BLaER1 (cell line): ENCODE measurements around the gene ARID3B.

Experiments used
- H3K27ac ChIP-seq: shearing (Covaris generic); formaldehyde crosslinking; 2 replicates; pipeline ENCODE4 v1.8.1; 2022
- H3K27me3 ChIP-seq: shearing (Covaris generic); formaldehyde crosslinking; 2 replicates; pipeline ENCODE4 v1.8.1; 2022
- H3K36me3 ChIP-seq: shearing (Covaris generic); formaldehyde crosslinking; 2 replicates; pipeline ENCODE4 v1.8.1; 2022
- H3K4me1 ChIP-seq: shearing (Covaris generic); formaldehyde crosslinking; 2 replicates; pipeline ENCODE4 v1.8.1; 2022
- H3K4me2 ChIP-seq: shearing (Covaris generic); formaldehyde crosslinking; 2 replicates; pipeline ENCODE4 v1.8.1; 2022
- H3K4me3 ChIP-seq: shearing (Covaris generic); formaldehyde crosslinking; 2 replicates; pipeline ENCODE4 v1.8.1; 2022
- H3K9ac ChIP-seq: shearing (Covaris generic); formaldehyde crosslinking; 2 replicates; pipeline ENCODE4 v1.8.1; 2022
- H3K9me3 ChIP-seq: shearing (Covaris generic); formaldehyde crosslinking; 2 replicates; pipeline ENCODE4 v1.8.1; 2022
- H4K20me1 ChIP-seq: shearing (Covaris generic); formaldehyde crosslinking; 2 replicates; pipeline ENCODE4 v1.8.1; 2022
- Cebpa-rat ChIP-seq: shearing (Covaris generic); IDR thresholded peaks from 2 replicates; pipeline ENCODE4 v1.8.1; 2022

The ARID3B gene

GRCh38 chr15:74545086-74545485, 4.1 kb downstream of the ARID3B start:
- Histone ChIP-seq H3K4me1 (peaks cover 54% of the 10 kb centered on the region), H3K27ac (no peak overlapping the region), H3K27me3 (peaks cover 17% of the 10 kb centered on the region; the same call in 1 of the 2 replicates), H3K4me3 (no peak overlapping the region), H4K20me1 (peaks cover 77% of the 10 kb centered on the region), H3K9ac (no peak overlapping the region), H3K9me3 (no peaks in the 10 kb centered on the region), H3K4me2 (peak overlapping the region; percentile 90; the same call in 1 of the 2 replicates), H3K36me3 (peaks cover 29% of the 10 kb centered on the region)
- TF ChIP-seq Cebpa-rat = no peak

- no peaks in the 10 kb centered on the region for H3K9me3 ChIP-seq
- H3K27ac ChIP-seq = no peak overlapping the region
- H3K4me2 ChIP-seq = peak overlapping the region; percentile 90
- peaks cover 17% of the 10 kb centered on the region; the same call in 1 of the 2 replicates for H3K27me3 ChIP-seq
- TF ChIP-seq Cebpa-rat = no peak
- H3K36me3 ChIP-seq = peaks cover 37% of the 10 kb centered on the region
- H3K9ac ChIP-seq = no peak overlapping the region
- peaks cover 77% of the 10 kb centered on the region for H4K20me1 ChIP-seq
- H3K4me3 ChIP-seq = no peak overlapping the region
- H3K4me1 ChIP-seq = peaks cover 53% of the 10 kb centered on the region
Measured at GRCh38 chr15:74545776-74546656, 5.0 kb downstream of the ARID3B start.

DNA sequence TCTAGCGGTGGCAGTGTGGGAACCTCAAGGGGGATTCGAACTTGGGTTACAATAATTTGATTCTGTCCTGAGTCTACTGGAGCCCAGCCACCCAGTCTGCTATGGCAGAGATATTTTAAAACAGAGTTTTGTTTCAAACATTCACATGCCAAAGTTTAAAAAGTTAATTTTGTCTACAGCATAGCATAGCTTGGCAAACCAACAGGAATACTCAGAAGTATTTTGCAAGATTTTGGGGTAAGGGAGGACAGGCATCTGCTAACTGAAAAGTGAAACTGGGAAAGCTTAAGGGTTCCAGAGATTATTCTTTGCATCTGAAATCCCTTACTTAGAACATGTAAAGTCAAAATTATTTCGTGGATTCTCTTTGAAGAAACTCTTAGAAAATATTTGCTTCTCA, 6.6 kb downstream of the ARID3B start:
- Histone ChIP-seq H4K20me1 (peaks cover 65% of the 10 kb centered on the region), H3K4me2 (peak overlapping the region; percentile 29; the same call in 1 of the 2 replicates)

DNA sequence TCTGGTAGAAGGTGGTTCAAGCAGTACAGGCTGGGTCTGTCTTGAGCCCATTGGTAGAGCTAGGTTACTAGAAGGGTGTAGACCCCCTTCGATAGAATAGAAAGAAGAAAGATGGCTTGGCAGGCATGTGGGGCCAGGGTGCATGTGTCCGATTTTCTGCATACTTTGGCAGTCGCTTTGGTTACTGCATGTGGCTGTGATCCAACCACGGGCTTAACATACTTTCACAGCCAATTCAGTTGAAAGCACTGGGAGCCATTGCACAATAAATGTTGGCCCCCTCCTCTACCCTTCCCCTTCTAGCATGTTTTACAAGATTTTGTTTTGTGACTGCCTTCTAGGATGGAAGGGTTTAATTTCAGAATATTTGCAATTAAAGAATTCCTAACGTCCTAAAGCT, 7.2 kb downstream of the ARID3B start:
- no peak for TF ChIP-seq Cebpa-rat
- Histone ChIP-seq H3K9ac (no peak overlapping the region), H3K27me3 (no peaks in the 10 kb centered on the region; the same call in 1 of the 2 replicates), H3K4me1 (peaks cover 54% of the 10 kb centered on the region), H3K9me3 (no peaks in the 10 kb centered on the region), H3K27ac (no peak overlapping the region), H3K4me2 (no peak overlapping the region), H3K36me3 (peaks cover 48% of the 10 kb centered on the region), H4K20me1 (peaks cover 59% of the 10 kb centered on the region), H3K4me3 (no peak overlapping the region)

More for the DNA sequence above, 6.6 kb downstream of the ARID3B start:
- H3K27ac ChIP-seq = no peak overlapping the region
- H3K9ac ChIP-seq = no peak overlapping the region
- no peak overlapping the region for H3K4me3 ChIP-seq
- H3K36me3 ChIP-seq = peaks cover 42% of the 10 kb centered on the region
- peaks cover 2% of the 10 kb centered on the region; the same call in 1 of the 2 replicates for H3K27me3 ChIP-seq
- no peaks in the 10 kb centered on the region for H3K9me3 ChIP-seq
- H3K4me1 ChIP-seq = peaks cover 52% of the 10 kb centered on the region
- no peak for TF ChIP-seq Cebpa-rat

- Histone ChIP-seq H4K20me1 (peaks cover 43% of the 10 kb centered on the region), H3K27ac (no peak overlapping the region), H3K4me1 (peaks cover 47% of the 10 kb centered on the region), H3K4me3 (no peak overlapping the region), H3K9me3 (no peaks in the 10 kb centered on the region), H3K9ac (no peak overlapping the region), H3K4me2 (no peak overlapping the region), H3K36me3 (peaks cover 47% of the 10 kb centered on the region), H3K27me3 (no peaks in the 10 kb centered on the region)
- no peak for TF ChIP-seq Cebpa-rat
Measured at GRCh38 chr15:74549816-74550215, 8.8 kb downstream of the ARID3B start.

DNA sequence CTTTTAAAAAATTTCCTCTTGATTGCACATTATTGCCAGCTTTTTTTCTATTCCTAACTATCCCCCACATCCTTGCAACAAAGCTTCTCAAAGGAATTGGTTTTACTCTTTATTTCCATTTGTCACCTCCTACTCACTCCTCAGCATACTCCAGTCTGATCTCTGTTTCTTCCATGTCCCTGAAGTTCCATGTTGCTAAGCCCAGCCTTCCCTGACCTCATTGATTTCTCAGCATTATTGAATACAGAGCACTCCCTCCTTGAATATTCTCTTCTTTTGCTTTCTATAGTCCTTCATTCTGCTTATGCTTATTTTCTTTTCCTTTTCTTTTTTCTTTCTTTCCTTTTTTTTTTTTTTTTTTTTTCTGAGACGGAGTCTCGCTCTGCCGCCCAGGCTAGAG, 10.7 kb downstream of the ARID3B start:
- H3K4me1 ChIP-seq = peaks cover 30% of the 10 kb centered on the region
- no peak overlapping the region for H3K9ac ChIP-seq
- no peak for TF ChIP-seq Cebpa-rat
- no peaks in the 10 kb centered on the region for H3K9me3 ChIP-seq
- H3K4me3 ChIP-seq = no peak overlapping the region
- no peak overlapping the region for H3K27ac ChIP-seq
- H4K20me1 ChIP-seq = peaks cover 24% of the 10 kb centered on the region
- H3K27me3 ChIP-seq = no peaks in the 10 kb centered on the region
- peak overlapping the region; percentile 50 for H3K4me2 ChIP-seq
- H3K36me3 ChIP-seq = peaks cover 47% of the 10 kb centered on the region

DNA sequence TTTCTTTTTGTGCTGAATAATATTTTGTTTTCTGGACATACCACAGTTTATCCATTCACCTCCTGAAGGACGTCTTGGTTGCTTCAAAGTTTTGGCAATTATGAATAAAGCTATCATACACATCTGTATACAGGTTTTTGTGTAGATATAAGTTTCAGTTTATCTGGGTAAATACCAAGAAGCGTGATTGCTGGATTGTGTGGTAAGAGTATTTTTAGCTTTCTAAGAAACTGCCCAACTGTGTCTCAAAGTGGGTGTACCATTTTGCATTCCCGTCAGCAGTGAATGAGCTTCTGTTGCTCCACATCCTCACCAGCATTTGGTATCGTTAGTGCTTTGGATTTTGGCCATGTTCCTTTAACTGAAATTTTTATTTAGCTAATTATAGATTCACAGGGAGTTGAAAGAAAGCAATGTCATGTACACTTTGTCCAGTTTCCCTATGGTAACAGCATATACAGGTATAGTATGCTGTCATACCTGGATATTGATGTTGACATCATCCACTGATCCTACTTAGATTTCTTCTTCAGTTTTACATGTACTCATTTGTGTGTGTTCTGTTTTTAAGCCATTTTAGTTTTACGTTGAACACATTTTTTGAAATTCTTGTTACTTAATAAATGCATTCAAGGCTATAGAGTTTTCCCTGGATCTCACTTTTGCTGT, 11.9 kb downstream of the ARID3B start:
- TF ChIP-seq Cebpa-rat = no peak
- Histone ChIP-seq H3K27ac (no peak overlapping the region), H3K36me3 (peaks cover 50% of the 10 kb centered on the region), H3K9ac (no peak overlapping the region), H3K4me1 (peaks cover 18% of the 10 kb centered on the region), H4K20me1 (peaks cover 13% of the 10 kb centered on the region), H3K9me3 (no peaks in the 10 kb centered on the region), H3K4me3 (no peak overlapping the region), H3K4me2 (0 out of 2 replicates have a peak overlapping the region, but pooled peaks have one; percentile 2), H3K27me3 (no peaks in the 10 kb centered on the region)

- peaks cover 31% of the 10 kb centered on the region for H3K36me3 ChIP-seq
- peaks cover 16% of the 10 kb centered on the region for H3K4me1 ChIP-seq
- H3K4me2 ChIP-seq = no peak overlapping the region
- TF ChIP-seq Cebpa-rat = 0 out of 2 replicates have a peak, but pooled peaks have one; percentile 20
- no peak overlapping the region for H3K9ac ChIP-seq
- no peaks in the 10 kb centered on the region for H3K9me3 ChIP-seq
- H3K4me3 ChIP-seq = no peak overlapping the region
- H3K27me3 ChIP-seq = no peaks in the 10 kb centered on the region
- H3K27ac ChIP-seq = no peak overlapping the region
- H4K20me1 ChIP-seq = peaks cover 7% of the 10 kb centered on the region; the same call in 1 of the 2 replicates
Measured at GRCh38 chr15:74555192-74555591, 14.2 kb downstream of the ARID3B start.

DNA sequence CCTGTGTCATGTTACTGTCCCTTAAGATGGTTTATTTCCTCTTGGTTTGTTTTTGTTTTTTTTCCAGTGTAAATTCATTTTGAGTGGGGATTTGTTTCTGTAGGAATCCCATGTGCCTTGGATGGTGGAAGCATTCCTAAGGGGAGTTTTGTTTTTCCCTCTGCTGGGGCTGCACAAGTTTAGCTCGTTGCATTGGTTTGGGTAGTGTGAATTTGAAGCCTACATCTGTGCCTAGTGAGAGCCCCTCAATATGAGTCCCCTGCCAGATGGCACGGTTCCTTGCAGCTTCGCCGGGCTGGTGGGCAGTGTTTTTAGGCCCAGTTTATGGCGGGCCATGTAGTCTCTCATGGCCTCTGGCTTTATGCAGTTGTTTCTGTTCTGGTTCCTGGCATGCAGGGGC, 17.7 kb downstream of the ARID3B start:
- Histone ChIP-seq H4K20me1 (peaks cover 16% of the 10 kb centered on the region), H3K4me3 (no peak overlapping the region), H3K27ac (no peak overlapping the region), H3K27me3 (no peaks in the 10 kb centered on the region), H3K36me3 (peaks cover 27% of the 10 kb centered on the region), H3K4me1 (no peaks in the 10 kb centered on the region), H3K9ac (no peak overlapping the region), H3K9me3 (no peaks in the 10 kb centered on the region), H3K4me2 (no peak overlapping the region)
- no peak for TF ChIP-seq Cebpa-rat

DNA sequence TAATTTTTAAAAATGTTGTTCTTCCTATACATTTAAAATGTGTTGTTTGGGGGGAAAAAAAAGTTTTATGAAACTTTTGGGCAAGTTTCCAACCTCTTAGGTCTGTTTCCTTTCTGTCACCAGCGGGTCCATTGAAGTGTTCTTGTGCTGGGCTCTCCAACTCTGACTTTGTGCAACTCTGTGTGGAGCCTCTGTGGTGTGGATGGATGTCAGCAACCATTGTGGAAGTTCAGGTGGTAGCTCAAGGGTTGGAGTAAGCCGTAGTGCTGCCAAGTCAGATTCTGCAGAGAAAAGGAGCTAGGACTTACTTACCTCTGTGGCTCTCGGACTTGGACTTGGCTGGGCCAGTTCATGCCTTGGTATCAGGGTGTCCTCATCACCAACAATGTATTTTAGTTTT, 22.4 kb downstream of the ARID3B start:
- H3K9ac ChIP-seq = no peak overlapping the region
- no peak overlapping the region for H3K4me2 ChIP-seq
- H4K20me1 ChIP-seq = peaks cover 16% of the 10 kb centered on the region
- TF ChIP-seq Cebpa-rat = no peak
- no peaks in the 10 kb centered on the region for H3K27me3 ChIP-seq
- no peak overlapping the region for H3K4me3 ChIP-seq
- no peak overlapping the region for H3K27ac ChIP-seq
- no peaks in the 10 kb centered on the region for H3K4me1 ChIP-seq
- H3K9me3 ChIP-seq = no peaks in the 10 kb centered on the region
- H3K36me3 ChIP-seq = peaks cover 19% of the 10 kb centered on the region
